HK-2 (cell line): ENCODE data around the gene OR5H14.
"Not testable (repeated sequence)": the region's sequence is repeated elsewhere in the genome, so short reads cannot be mapped to it uniquely, and the experiment has no call there.

Experiments used
- DNase-seq: peaks from one replicate; pipeline ENCODE4 v3.0.0-alpha.2; 2018; ENCODE audit not compliant: unreplicated experiment

OR5H14 gene

DNA sequence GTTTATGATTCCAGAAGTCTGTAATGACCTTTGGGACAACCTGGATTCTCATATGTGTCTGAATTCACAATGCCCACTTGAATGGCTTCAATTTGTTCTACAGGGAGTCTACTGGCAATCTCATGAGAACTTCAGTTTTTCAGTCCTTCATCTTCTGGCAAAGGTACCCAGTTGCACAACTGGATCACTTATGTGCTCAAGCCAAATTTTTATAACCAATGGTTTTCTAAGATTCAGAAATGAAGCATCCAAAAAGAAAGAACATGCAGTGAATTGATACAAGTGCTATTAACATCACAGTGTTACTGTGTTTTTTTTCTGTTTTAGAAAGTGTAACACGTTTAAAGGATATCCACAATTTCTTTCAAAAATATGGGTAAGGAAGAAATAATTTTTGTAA lies at the start of gene OR5H14:
Gene OR5H14, plus strand, starts transcription at position 301 of the 400 bp plus-strand sequence. CDS start 1,907 bp downstream, outside the sequence.
- no peak for DNase-seq

DNA sequence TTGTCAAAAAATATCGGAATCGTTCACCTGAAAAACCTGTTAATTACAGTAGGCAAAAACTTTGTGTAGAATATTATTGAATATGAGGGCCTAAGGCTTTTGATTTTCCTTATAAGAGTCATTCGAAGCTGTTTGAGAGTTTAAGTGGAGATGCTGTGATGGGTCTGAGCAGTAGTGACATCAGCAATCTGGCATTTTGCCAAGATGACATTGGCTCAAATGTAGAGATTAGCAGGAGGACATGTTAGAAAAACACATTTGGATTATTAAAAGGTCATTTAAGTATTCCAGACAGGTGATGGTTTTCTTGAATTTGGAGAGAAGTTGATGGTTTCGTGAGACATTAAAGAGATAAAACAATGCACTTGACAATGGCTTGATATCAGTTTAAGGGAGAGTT lies 47.4 kb upstream of the OR5H14 start:
- no peak for DNase-seq

DNA sequence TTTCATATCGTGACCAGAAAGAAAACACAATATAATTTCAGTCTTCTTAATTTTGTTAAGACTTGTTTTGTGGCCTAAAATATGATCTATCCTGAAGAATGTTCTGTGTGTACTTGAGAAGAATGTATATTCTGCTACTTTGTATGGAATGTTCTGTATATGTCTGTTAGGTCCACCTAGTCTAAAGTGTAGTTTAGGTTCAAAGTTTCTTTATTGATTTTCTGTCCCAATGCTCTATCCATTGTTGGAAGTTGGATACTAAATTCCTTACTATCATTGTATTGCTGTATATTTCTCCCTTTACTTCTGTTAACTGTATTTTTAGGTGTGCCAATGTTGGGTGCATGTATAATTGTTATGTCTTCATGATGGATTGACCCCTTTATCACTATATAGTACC lies 39.1 kb upstream of the OR5H14 start:
- no peak for DNase-seq

- no peak for DNase-seq
These were observed 37.3 kb upstream of the OR5H14 start for GRCh38 chr3:98109807-98110549.

GRCh38 chr3:98110550-98110908 lies 36.8 kb upstream of the OR5H14 start:
- no peak for DNase-seq

DNA sequence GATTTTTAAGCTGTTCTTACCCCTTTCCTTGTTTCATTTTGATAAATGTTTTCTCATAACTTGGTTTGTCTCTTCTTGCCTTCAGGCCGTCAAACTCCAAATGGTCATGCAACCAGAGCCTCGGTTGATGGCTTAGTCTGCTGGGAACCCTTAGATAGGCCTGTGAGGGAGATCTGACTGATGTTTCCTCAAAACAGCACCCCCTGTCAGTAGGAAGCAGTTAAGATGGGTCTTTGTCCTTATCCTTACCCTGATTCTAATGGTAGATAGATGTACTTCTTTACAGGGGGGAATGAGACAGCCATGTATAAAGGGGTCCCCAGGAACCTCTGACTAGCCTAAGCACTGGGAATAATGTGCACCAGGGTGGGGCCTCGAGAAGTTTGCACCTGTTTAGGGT lies 33.0 kb upstream of the OR5H14 start:
- DNase-seq, result no peak

DNA sequence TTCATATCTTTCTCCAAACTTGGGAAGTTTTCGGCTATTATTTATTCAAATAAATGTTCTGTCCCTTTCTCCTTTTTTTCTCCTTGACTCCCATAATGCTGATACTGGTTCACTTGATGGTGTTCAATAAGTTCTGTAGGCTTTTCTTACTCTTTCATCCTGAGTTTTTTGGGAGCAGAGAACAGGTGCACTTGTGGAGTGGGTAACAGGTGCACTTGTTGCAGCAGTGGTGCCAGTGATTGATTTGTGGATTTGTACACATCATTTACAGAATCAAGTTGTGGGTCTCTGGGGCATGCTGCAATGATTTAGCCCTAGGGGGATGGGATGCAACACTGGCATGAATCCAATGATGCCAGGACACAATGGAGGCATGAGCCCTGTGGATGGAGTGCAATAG lies 31.6 kb upstream of the OR5H14 start:
- no peak for DNase-seq

GRCh38 chr3:98130421-98130820 lies 16.9 kb upstream of the OR5H14 start, which contains the start of gene OR5H1:
Gene OR5H1 (plus strand): TSS chr3:98130721. CDS start chr3:98132698, 1,977 bp downstream.
- DNase-seq, result no peak

DNA sequence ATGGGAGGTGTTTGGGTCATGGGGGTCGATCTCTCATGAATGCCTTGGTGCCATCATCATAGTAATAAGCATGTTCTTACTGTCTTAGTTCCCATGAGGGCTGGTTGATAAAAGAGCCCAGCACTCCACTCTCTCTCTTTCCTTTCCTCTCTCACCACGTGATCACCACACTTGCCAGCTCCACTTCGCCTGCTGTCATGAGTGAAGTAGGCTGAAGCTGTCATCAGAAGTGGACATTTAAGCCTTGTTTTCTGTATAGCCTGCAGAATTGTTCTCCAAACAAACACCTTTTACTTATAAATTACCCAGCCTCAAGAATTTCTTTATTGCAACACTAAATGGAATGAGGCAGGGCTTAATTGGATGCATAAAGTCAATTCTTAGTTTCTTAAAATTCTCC lies 10.6 kb upstream of the OR5H14 start:
- DNase-seq, result no peak

DNA sequence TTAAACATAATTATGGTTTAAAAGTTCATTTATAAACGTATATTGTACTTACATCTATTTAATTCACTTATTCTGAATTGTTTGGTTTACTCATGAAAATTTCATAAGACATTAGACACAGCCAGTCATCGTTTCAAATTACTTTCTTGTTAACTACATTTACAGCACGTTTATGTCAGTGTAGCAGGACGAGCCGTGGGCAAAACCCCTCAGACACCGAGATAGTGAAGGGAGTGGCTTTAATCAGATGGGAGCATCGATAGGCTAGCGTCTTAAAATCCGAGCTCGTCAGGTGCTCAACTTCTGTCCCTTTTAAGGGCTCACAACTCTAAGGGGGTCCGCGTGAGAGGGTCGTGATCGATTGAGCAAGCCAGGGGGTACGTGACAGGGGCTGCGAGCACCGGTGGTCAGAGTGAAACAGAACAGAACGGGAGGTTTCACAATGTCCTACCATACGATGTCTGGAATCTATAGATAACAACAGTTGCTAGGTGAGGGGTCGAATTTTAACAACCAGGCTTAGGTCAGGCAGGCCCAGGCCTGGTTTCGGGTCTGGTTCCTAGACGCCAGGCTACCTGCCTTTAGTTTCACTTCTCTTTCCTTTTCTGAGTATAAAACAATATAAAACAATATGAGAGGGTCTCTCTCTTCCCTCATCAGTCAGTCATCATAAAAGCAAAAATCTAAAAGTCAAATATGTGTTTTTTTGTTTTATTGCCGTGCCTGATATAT lies 9.3 kb upstream of the OR5H14 start:
- not testable (repeated sequence) for DNase-seq

GRCh38 chr3:98140531-98140930 lies 6.7 kb upstream of the OR5H14 start:
- no peak for DNase-seq

GRCh38 chr3:98148751-98149150 lies 1.5 kb downstream of the OR5H14 start:
- no peak for DNase-seq

- DNase-seq, result not testable (repeated sequence)
These were observed 2.2 kb downstream of the OR5H14 start for GRCh38 chr3:98149456-98149855.

GRCh38 chr3:98151241-98151640 lies 4.0 kb downstream of the OR5H14 start:
- DNase-seq, result no peak

GRCh38 chr3:98166396-98166795 lies 19.1 kb downstream of the OR5H14 start, which contains the start of gene OR5H15:
Gene OR5H15 (plus strand): TSS chr3:98166696. CDS start chr3:98168700, 2,004 bp downstream.
- no peak for DNase-seq

DNA sequence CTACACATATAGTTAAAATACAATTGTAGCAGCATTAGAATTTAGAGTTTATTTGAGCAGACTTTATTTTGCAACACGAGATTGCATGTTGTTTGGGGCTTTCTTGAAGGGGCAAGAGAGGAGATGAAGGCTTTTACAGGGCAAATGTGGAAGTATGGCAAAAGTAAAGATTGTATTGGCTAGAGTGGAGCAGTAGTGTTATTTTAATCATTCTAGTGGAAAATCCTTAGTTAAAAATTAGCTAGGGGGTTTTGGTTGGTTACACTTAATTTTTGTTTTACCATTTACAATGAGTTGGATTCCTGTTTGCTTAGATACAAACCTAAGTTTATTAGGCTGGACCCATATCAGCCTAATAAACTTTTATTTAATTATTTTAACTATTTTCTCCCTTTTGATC lies 23.8 kb downstream of the OR5H14 start:
- no peak for DNase-seq

DNA sequence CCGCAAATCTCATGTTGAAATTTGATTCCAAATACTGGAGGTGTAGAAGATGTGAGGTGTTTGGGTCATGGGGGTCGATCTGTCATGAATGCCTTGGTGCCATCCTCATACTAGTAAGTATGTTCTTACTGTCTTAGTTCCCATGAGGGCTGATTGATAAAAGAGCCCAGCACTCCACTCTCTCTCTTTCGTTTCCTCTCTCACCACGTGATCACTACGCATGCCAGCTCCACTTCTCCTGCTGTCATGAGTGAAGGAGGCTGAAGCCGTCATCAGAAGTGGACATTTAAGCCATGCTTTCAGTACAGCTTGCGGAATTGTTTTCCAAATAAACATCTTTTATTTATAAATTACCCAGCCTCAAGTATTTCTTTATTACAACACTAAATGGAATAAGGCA lies 25.3 kb downstream of the OR5H14 start:
- no peak for DNase-seq

DNA sequence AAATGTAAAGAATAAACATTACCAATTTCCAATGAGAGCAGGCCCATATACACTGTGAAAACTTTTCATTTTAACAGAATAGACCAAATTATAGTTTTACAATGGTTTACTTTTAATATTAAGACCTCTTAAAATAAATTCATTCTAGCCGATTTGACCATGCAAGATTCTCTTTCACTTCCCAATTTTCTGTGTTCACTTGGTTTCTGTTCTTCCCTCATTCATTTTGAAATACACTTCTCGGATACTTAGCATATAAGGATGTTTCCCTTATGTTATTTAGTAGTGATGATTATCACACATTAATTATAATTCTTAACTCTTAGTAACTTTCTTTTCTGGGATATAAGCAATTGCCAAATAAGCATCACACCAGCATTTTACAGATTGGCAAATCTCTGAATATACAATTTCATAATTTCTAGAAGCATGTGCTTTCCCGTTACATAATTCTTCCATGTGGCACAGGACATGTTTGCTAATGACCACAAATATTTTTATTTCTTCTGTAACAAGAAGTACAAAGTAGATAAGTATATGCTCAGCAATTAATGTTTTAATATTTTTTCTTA lies 33.1 kb downstream of the OR5H14 start:
- DNase-seq, result no peak

DNA sequence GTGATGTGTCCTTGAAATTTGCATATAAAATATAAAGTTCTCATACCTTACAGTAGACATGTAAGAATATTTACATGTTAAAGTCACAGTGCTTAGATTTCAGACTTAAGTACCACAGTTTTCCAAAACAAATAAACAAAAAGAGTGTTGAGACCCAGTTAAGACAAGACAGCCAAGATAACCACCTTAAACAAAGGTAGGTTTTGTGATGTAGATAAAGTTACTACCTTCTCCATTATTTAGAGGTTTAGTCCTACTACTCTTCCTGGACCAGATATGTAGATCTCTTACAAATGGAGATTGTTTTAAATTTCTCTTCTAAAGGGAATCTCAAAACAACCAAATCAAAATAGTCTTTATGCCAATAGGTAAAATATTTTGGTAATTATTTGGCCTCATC lies 34.9 kb downstream of the OR5H14 start:
- DNase-seq, result no peak

DNA sequence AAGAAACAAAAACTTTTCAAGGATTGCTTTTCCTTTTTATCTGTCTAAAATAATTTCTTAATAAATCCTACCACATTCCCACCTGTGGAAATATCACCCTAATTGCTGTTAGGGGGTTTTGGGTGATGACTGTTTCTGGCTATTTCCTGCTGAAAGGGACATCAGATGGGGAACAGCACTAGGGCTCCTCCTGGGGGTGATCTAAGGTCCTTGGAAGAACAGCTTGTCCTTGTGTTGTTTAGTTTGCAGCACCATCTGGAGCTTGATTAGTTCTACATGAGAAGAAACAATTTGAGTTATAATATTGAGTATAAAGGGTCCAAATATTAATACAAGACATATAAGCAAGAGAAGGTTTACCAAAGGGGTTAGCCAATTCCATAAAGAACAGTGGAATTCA lies 37.9 kb downstream of the OR5H14 start:
- DNase-seq, result no peak

GRCh38 chr3:98188545-98188944 lies 41.3 kb downstream of the OR5H14 start:
- DNase-seq, result no peak

DNA sequence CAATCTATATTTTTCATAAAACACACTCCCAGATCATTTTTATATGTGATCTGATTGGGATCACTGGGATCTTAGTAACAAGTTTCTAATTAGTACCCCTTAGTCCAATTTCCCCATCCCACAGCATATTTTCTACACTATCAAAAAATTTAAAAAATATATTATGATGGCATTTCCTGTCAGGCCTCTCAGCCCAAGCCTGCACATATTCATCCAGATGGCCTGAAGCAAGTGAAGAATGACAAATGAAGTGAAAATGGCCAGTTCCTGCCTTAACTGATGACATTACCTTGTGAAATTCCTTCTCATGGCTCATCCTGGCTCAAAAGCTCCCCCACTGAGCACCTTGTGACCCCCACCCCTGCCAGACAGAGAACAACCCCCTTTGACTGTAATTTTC lies 43.6 kb downstream of the OR5H14 start:
- DNase-seq, result not testable (repeated sequence)

- not testable (repeated sequence) for DNase-seq
These were observed 49.0 kb downstream of the OR5H14 start for GRCh38 chr3:98196293-98196692.
